ENCODE data around the gene CEP70.
"Not testable (repeated sequence)": the region's sequence is repeated elsewhere in the genome, so short reads cannot be mapped to it uniquely, and the experiment has no call there.

CEP70 gene

GRCh38 chr3:138569090-138569489 lies 25.0 kb downstream of the CEP70 start:
- Histone ChIP-seq H3K4me3 (no peak overlapping the region), H3K9me3 (no peaks in the 10 kb centered on the region), H3K27me3 (ENCODE audit: low read depth) (no peaks in the 10 kb centered on the region), H3K36me3 (replicated peaks) (peaks cover 7% of the 10 kb centered on the region; the same call in 1 of the 2 replicates), H3K4me1 (no peaks in the 10 kb centered on the region)
- in situ Hi-C loops (cut with MboI; ENCODE audit: low sequenced_read_pairs): no loop called here
- no peak for DNase-seq (ENCODE audit: low spot score in 2 of 2)

- DNase-seq (ENCODE audit: low spot score in 2 of 2): no peak
- in situ Hi-C loops (cut with MboI; ENCODE audit: low sequenced_read_pairs): no loop called here
- Histone ChIP-seq H3K4me3 (no peak overlapping the region), H3K9me3 (no peaks in the 10 kb centered on the region), H3K4me1 (no peaks in the 10 kb centered on the region), H3K27me3 (ENCODE audit: low read depth) (no peaks in the 10 kb centered on the region), H3K36me3 (replicated peaks) (peaks cover 1% of the 10 kb centered on the region; the same call in 1 of the 2 replicates)
Measured at GRCh38 chr3:138567403-138567802, 26.7 kb downstream of the CEP70 start.

DNA sequence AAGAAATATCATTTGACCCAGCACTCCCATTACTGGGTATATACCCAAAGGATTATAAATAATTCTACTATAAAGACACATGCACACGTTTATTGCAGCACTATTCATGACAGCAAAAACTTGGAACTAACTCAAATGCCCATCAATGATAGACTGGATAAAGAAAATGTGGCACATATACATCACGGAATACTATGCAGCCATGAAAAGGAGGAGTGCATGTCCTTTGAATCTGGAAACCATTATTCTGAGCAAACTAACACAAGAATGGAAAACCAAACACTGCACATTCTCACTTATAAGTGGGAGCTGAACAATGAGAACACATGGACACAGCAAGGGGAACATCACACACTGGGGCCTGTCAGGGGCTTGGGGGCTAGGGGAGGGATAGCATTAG lies 27.8 kb downstream of the CEP70 start:
- H3K27me3 ChIP-seq (ENCODE audit: low read depth); in situ Hi-C loops (cut with MboI; ENCODE audit: low sequenced_read_pairs); H3K4me3 ChIP-seq; H3K4me1 ChIP-seq; DNase-seq (ENCODE audit: low spot score in 2 of 2); H3K9me3 ChIP-seq; H3K36me3 ChIP-seq (replicated peaks): not testable (repeated sequence)

DNA sequence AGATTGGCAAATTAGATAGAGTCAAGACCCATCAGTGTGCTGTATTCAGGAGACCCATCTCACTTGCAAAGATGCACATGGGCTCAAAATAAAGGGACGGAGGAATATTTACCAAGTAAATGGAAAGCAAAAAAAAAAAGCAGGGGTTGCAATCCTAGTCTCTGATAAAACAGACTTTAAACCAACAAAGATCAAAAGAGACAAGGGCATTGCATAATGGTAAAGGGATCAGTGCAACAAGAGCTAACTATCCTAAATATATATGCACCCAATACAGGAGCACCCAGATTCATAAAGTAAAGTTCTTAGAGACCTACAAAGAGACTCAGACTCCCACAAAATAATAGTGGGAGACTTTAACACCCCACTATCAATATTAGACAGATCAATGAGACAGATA lies 31.2 kb downstream of the CEP70 start:
- in situ Hi-C loops (cut with MboI; ENCODE audit: low sequenced_read_pairs); H3K36me3 ChIP-seq (replicated peaks); H3K9me3 ChIP-seq; H3K4me3 ChIP-seq; H3K4me1 ChIP-seq; H3K27me3 ChIP-seq (ENCODE audit: low read depth); DNase-seq (ENCODE audit: low spot score in 2 of 2): not testable (repeated sequence)

DNA sequence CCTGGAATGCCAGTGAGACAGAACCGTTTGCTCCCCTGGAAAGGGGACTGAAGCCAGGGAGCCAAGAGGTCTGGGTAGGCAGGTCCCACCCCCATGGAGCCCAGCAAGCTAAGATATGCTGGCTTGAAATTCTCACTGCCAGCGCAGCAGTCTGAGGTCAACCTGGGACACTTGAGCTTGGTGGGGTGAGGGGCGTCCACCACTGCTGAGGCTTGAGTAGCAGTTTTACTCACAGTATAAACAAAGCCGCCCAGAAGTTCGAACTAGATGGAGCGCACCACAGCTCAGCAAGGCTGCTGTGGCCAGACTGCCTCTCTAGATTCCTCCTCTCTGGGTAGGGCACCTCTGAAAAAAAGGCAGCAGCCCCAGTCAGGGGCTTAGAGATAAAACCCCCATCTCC lies 33.6 kb downstream of the CEP70 start:
- H3K4me1 ChIP-seq: no peaks in the 10 kb centered on the region
- in situ Hi-C loops (cut with MboI; ENCODE audit: low sequenced_read_pairs): no loop called here
- no peaks in the 10 kb centered on the region for H3K27me3 ChIP-seq (ENCODE audit: low read depth)
- no peaks in the 10 kb centered on the region for H3K36me3 ChIP-seq (replicated peaks)
- no peak for DNase-seq (ENCODE audit: low spot score in 2 of 2)
- H3K4me3 ChIP-seq: no peak overlapping the region
- peaks cover 3% of the 10 kb centered on the region; the same call in 1 of the 2 replicates for H3K9me3 ChIP-seq

DNA sequence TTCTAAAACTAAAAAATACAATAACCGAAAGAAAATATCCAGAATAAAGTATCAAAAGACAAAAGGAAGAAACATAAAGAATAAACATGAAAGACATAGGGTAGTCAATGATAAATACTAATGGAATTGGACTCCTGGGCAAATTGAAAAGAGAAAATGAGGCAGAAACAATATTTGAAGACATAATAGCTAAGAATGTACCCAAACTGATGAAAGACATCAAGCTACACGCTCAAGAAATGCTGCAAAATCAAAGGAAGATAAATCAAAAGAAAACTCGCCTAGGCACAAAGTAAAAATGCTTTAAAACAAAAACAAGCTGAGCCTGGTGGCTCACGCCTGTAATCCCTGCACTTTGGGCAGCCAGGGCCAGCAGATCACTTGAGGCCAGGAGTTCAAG lies 34.9 kb downstream of the CEP70 start:
- H3K4me1 ChIP-seq: no peaks in the 10 kb centered on the region
- in situ Hi-C loops (cut with MboI; ENCODE audit: low sequenced_read_pairs): no loop called here
- no peaks in the 10 kb centered on the region for H3K36me3 ChIP-seq (replicated peaks)
- H3K27me3 ChIP-seq (ENCODE audit: low read depth): no peaks in the 10 kb centered on the region
- H3K9me3 ChIP-seq: peaks cover 3% of the 10 kb centered on the region; the same call in 1 of the 2 replicates
- no peak for DNase-seq (ENCODE audit: low spot score in 2 of 2)
- no peak overlapping the region for H3K4me3 ChIP-seq

DNA sequence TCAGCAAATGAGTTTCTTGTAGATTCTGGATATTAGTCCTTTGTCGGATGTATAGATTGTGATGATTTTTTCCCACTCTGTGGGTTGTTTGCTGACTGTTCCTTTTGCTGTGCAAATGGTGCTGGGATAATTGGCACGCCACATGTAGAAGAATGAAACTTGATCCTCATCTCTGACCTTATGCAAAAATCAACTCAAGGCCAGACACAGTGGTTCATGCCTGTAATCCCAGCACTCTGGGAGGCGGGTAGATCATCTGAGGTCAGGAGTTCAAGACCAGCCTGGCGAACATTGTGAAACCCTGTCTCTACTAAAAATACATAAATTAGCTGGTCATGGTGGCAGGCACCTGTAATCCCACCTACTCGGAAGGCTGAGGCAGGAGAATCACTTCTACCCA lies 39.3 kb downstream of the CEP70 start:
- in situ Hi-C loops (cut with MboI; ENCODE audit: low sequenced_read_pairs); H3K36me3 ChIP-seq (replicated peaks); H3K4me1 ChIP-seq; H3K27me3 ChIP-seq (ENCODE audit: low read depth); H3K9me3 ChIP-seq; DNase-seq (ENCODE audit: low spot score in 2 of 2); H3K4me3 ChIP-seq: not testable (repeated sequence)

DNA sequence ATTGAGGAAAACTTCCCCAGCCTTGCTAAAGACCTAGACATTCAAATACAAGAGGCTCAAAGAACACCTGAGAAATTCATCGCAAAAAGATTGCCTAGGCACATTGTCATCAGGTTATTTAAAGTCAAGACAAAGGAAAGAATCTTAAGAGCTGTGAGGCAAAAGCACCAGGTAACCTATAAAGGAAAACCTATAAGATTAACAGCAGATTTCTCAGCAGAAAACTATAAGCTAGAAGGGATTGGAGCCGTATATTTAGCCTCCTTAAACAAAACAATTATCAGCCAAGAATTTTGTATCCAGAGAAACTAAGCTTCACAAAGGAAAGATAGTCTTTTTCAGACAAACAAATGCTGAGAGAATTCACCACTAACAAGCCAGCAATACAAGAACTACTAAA lies 43.1 kb downstream of the CEP70 start:
- H3K9me3 ChIP-seq; H3K27me3 ChIP-seq (ENCODE audit: low read depth); H3K36me3 ChIP-seq (replicated peaks); in situ Hi-C loops (cut with MboI; ENCODE audit: low sequenced_read_pairs); DNase-seq (ENCODE audit: low spot score in 2 of 2); H3K4me1 ChIP-seq; H3K4me3 ChIP-seq: not testable (repeated sequence)

DNA sequence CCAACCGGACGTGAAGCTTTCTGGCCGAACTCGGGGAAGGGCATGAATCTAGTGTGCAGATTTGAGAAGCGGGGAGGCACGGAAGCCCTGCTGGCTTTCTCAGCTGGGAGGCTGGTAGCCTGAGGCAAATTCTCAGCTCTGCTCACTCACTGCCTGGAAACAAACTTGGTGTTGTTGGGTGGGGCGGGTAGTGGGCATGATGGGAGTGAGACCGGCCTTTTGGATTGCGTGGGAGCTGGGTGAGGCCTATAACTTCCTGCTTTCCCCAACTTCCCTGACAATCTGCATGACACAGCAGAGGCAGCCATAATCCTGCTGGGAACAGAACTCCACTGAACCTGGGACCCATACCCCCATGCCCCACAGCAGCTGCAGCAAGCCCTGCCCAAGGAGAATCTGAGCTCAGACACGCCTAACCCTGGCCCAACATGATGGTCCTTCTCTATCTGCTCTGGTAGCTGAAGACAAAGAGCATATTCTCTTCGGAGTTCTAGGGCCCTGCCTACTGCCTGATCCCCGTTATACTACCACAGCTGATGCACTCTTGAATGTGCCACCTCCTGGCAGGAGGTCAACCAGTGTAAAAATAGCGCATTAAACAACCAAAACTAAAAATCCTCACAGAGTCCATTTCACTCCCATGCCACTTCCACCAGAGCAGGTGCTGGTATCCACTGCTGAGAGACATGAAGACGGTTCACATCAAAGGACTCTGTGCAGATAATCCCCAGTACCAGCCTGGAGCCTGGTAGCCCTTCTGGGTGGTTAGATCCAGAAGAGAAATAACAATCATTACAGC lies 44.7 kb downstream of the CEP70 start:
- Histone ChIP-seq H3K4me1 (no peaks in the 10 kb centered on the region; the same call in 1 of the 2 replicates), H3K27me3 (ENCODE audit: low read depth) (no peaks in the 10 kb centered on the region), H3K9me3 (peaks cover 4% of the 10 kb centered on the region; the same call in 1 of the 2 replicates), H3K36me3 (replicated peaks) (peaks cover 5% of the 10 kb centered on the region; the same call in 1 of the 2 replicates), H3K4me3 (no peak overlapping the region)
- no peak for DNase-seq (ENCODE audit: low spot score in 2 of 2)
- in situ Hi-C loops (cut with MboI; ENCODE audit: low sequenced_read_pairs): no loop called here

DNA sequence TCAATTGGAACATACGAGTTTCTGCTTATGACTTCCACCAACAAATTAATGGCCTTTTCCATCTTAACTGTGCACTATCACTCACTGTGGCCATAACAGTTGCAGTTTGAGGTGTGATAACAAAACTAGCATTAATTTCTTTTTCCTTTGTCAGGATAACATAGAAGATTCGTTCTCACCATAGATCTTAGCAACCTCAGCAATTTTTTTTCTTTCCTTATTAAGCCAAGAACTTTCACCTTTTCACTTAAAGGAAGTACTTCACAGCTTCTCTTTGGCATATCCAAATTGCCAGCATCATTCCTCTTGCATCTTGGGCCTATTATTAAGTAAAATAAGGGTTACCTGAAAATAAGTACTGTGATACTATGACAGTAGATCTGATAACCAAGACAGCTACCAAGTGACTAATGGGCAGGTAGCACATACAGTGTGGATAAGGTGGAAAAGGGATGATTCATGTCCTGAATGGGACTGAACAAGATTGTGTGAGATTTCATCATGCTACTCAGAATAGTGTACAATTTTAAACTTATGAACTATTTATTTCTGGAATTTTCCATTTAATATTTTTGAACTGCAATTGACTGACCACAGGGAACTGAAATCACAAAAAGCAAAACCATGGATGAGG lies 46.6 kb downstream of the CEP70 start:
- no peaks in the 10 kb centered on the region; the same call in 1 of the 2 replicates for H3K4me1 ChIP-seq
- H3K4me3 ChIP-seq: no peak overlapping the region
- H3K36me3 ChIP-seq (replicated peaks): peaks cover 5% of the 10 kb centered on the region; the same call in 1 of the 2 replicates
- in situ Hi-C loops (cut with MboI; ENCODE audit: low sequenced_read_pairs): no loop called here
- no peak for DNase-seq (ENCODE audit: low spot score in 2 of 2)
- H3K27me3 ChIP-seq (ENCODE audit: low read depth): no peaks in the 10 kb centered on the region
- peaks cover 4% of the 10 kb centered on the region; the same call in 1 of the 2 replicates for H3K9me3 ChIP-seq

DNA sequence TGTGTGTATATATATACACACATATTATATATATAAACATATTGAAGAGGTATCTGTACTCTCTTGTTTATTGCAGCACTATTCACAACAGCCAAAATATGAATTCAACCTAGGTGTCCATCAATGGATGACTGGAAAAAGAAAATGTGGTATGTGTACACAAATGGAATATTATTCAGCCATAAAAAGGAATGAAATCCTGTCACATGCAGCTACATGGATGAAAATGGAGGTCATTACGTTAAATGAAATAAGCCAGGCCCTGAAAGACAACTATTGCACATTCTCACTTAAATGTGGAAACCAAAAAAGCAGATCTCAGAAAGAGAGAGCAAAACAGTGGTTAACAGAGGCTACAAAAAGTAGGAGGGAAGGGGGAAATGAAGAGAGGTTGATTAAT lies 49.5 kb downstream of the CEP70 start:
- no peak for DNase-seq (ENCODE audit: low spot score in 2 of 2)
- no peak overlapping the region for H3K4me3 ChIP-seq
- H3K4me1 ChIP-seq: no peaks in the 10 kb centered on the region
- H3K36me3 ChIP-seq (replicated peaks): peaks cover 5% of the 10 kb centered on the region; the same call in 1 of the 2 replicates
- H3K9me3 ChIP-seq: peaks cover 2% of the 10 kb centered on the region; the same call in 1 of the 2 replicates
- in situ Hi-C loops (cut with MboI; ENCODE audit: low sequenced_read_pairs): no loop called here
- H3K27me3 ChIP-seq (ENCODE audit: low read depth): no peaks in the 10 kb centered on the region

DNA sequence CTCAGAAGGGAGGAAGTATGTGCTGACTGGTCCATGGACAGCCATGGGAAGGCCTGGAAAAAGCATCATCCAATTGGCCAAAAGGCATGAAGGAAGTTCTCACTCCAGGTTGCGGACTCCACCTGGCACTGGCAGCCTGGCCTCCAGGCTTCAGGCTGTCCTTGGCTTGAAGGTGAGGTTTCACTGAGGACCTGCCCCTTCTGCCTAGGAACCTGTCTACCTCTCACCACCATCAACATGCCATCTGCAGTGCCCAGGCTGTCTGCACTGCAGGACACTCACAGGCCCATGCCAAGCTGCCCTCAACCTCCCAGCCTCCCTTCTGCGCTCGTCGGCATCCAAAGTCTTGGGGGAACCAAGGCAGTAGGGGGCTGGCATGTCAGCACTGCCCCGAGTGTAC lies 51.1 kb downstream of the CEP70 start:
- H3K27me3 ChIP-seq (ENCODE audit: low read depth): no peaks in the 10 kb centered on the region
- no peak overlapping the region for H3K4me3 ChIP-seq
- peaks cover 5% of the 10 kb centered on the region; the same call in 1 of the 2 replicates for H3K36me3 ChIP-seq (replicated peaks)
- H3K4me1 ChIP-seq: no peaks in the 10 kb centered on the region
- peaks cover 2% of the 10 kb centered on the region; the same call in 1 of the 2 replicates for H3K9me3 ChIP-seq
- in situ Hi-C loops (cut with MboI; ENCODE audit: low sequenced_read_pairs): no loop called here
- no peak for DNase-seq (ENCODE audit: low spot score in 2 of 2)

GRCh38 chr3:138539352-138539751 lies 54.7 kb downstream of the CEP70 start:
- Histone ChIP-seq H3K9me3 (no peaks in the 10 kb centered on the region; the same call in 1 of the 2 replicates), H3K27me3 (ENCODE audit: low read depth) (no peaks in the 10 kb centered on the region)
- in situ Hi-C loops (cut with MboI; ENCODE audit: low sequenced_read_pairs): no loop called here

GRCh38 chr3:138521445-138521844 lies 72.6 kb downstream of the CEP70 start:
- H3K9me3 ChIP-seq; H3K27me3 ChIP-seq (ENCODE audit: low read depth); H3K4me1 ChIP-seq; DNase-seq (ENCODE audit: low spot score in 2 of 2); H3K36me3 ChIP-seq (replicated peaks); in situ Hi-C loops (cut with MboI; ENCODE audit: low sequenced_read_pairs); H3K4me3 ChIP-seq: not testable (repeated sequence)

More at GRCh38 chr3:138539352-138539751, 54.7 kb downstream of the CEP70 start:
- DNase-seq (ENCODE audit: low spot score in 2 of 2): no peak
- H3K36me3 ChIP-seq (replicated peaks): no peaks in the 10 kb centered on the region
- no peak overlapping the region for H3K4me3 ChIP-seq
- no peaks in the 10 kb centered on the region for H3K4me1 ChIP-seq

Measured in HAP-1 (cell line).